SK-N-MC (cell line): ENCODE results near the gene KCNC4.

Experiments used
- EZH2 ChIP-seq: fragments of 200-600 bp; sonication (generic); IDR thresholded peaks from one replicate; pipeline ENCODE4 v1.6.1; 2017; ENCODE audit warnings: antibody characterized with exemption
- POLR2AphosphoS5 ChIP-seq: IDR thresholded peaks from 2 replicates; pipeline ENCODE4 v1.6.1; 2012; ENCODE audit warnings: mild to moderate bottlenecking, low read depth, low read length, borderline replicate concordance

GRCh38 chr1:110184446-110184845 is 25.7 kb upstream of the KCNC4 start:
- TF ChIP-seq POLR2AphosphoS5 (no peak), EZH2 (no peak)
